ENCODE results near the gene SMARCD3. TPM values are rescaled to one million over a fixed set of nuclear protein-coding genes. Genes with fewer than 3 reads are reported as not detected.

SMARCD3 gene
- total and polyA plus RNA-seq, 9 of the 15 experiments (the other 6 are each of a cell fraction or from before 2014, with no cell fraction given): 0.43 to 3.6 (median 2.6) TPM

DNA sequence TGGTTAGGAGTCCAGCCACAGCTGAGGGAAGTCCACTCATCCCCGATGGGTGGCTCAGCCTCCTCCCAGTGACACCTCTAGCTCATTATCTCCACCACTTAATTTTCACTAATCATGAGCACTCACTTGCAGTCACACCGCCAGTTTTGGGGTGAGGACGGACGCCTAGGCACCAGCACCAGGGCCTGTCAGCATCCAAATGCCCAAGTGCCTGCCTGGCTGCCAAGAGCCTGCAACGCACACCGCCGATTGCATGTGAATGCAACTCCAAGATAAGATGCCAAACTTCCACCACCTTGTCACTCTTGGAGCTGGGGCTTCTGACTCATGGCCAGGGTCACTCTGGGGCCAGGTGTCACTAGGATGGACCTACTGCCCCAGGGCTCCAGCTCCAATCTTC, 24.4 kb upstream of the SMARCD3 start (continued):
- TF ChIP-seq ZNF407 (IDR thresholded peaks at IDR 0.05; ENCODE audit: low read depth): no peak
- TF ChIP-seq ZNF133 (CRISPR knock-in tag; IDR thresholded peaks at IDR 0.05): no peak
- peak; percentile 29; the same call in 1 of the 2 replicates for TF ChIP-seq GATA2 (CRISPR knock-in tag; IDR thresholded peaks at IDR 0.05)
- TF ChIP-seq FUS (optimal IDR thresholded peaks at IDR 0.05; ENCODE audit: low read depth, low read length): no peak
- no peak for TF ChIP-seq ZNF146 (CRISPR knock-in tag; IDR thresholded peaks at IDR 0.05; ENCODE audit: unreplicated experiment)
- TF ChIP-seq ARID4B (CRISPR knock-in tag; IDR thresholded peaks at IDR 0.05): no peak
- TF ChIP-seq ZNF764 (CRISPR knock-in tag; IDR thresholded peaks at IDR 0.05; ENCODE audit: low read depth): no peak
- no peak for TF ChIP-seq SP1 (CRISPR knock-in tag; IDR thresholded peaks at IDR 0.05)
- no peak for TF ChIP-seq ZNF282 (CRISPR knock-in tag; IDR thresholded peaks at IDR 0.05)
- TF ChIP-seq SMAD4 (CRISPR knock-in tag; conservative IDR thresholded peaks at IDR 0.05): no peak
- peak; percentile 75 for TF ChIP-seq CEBPG (CRISPR knock-in tag; IDR thresholded peaks at IDR 0.05)
- TF ChIP-seq CEBPG (tag; conservative IDR thresholded peaks at IDR 0.05 in 1 of 2, IDR thresholded peaks at IDR 0.05 in 1 of 2): no peak
- TF ChIP-seq MAX (CRISPR knock-in tag; IDR thresholded peaks at IDR 0.05): peak; percentile 62
- no peak for TF ChIP-seq NCOA4 (IDR thresholded peaks at IDR 0.05; ENCODE audit: partially characterized antibody)
- TF ChIP-seq NFE2L1 (tag; IDR thresholded peaks at IDR 0.05; ENCODE audit: borderline replicate concordance, low read depth): no peak
- TF ChIP-seq NFRKB (IDR thresholded peaks at IDR 0.05; ENCODE audit: low read depth): no peak
- TF ChIP-seq RBM34 (IDR thresholded peaks at IDR 0.05; ENCODE audit: borderline replicate concordance, insufficient read depth, low read length): no peak

All from K562 (cell line).